ENCODE data around the gene CACNA1D. TPM values are rescaled to one million over a fixed set of nuclear protein-coding genes. Genes with fewer than 3 reads are reported as not detected.

CACNA1D gene
- total and polyA plus RNA-seq, 9 of the 15 experiments (the other 6 are each of a cell fraction or from before 2014, with no cell fraction given) = 0.29 TPM; not detected in 8

DNA sequence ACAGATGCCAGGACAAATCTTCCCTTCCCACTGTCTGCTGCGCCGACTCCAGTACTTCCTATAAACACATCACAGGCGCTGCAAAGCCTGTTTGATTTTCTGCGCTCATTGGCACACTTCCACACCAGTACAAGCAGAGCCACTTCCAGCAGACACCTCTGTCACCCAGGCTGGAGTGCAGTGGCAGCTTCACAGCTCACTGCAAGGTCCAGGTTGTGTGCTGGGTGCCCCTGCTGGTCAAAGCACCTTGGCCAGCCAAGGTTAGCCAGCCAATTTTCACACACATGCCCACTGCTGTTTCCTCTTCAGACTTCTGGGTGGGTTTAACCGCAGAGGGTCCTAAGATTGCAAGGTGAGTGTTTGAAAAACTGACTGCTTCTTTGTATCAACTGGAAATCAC is 346.9 kb downstream of the CACNA1D start:
- no peaks in the 10 kb centered on the region for H3K9me1 ChIP-seq (ENCODE audit: control insufficient read depth, insufficient read depth, low read length)
- peaks cover 0 to 15% of the 10 kb centered on the region in 2 experiments; a peak in 2 of 5 replicates for H3K27me3 ChIP-seq (ENCODE audit: control insufficient read depth in 2 of 2, insufficient read depth in 2 of 2, low read length in 2 of 2)
- no peaks in the 10 kb centered on the region for H3K79me2 ChIP-seq (ENCODE audit: control insufficient read depth, insufficient read depth, low read length)
- no peaks in the 10 kb centered on the region for H3K36me3 ChIP-seq (ENCODE audit: control insufficient read depth, insufficient read depth, low read length)
- no peak for ATAC-seq
- in situ Hi-C loops (cut with MboI) = no loop called here
- no peaks in the 10 kb centered on the region for H4K20me1 ChIP-seq (replicated peaks; ENCODE audit: control insufficient read depth, insufficient read depth, low read length)
- H3K9ac ChIP-seq (ENCODE audit: insufficient read depth in 1 of 2, low read depth in 2 of 2, low read length in 2 of 2) = no peak overlapping the region
- intact Hi-C loops (cut with micrococcal nuclease) = no loop called here
- FAIRE-seq = no peak
- TF ChIP-seq NFYB (IDR thresholded peaks at IDR 0.05; ENCODE audit: extremely low read depth, insufficient read length) (no peak), ZNF780A (CRISPR knock-in tag; IDR thresholded peaks at IDR 0.05) (no peak), KDM2B (CRISPR knock-in tag; IDR thresholded peaks at IDR 0.05) (no peak), CHD4 (IDR thresholded peaks at IDR 0.05; ENCODE audit: insufficient read depth, insufficient replicate concordance, low read depth, low read length, poor library complexity, severe bottlenecking) (no peak)
- TF ChIP-seq, protein P1, sequence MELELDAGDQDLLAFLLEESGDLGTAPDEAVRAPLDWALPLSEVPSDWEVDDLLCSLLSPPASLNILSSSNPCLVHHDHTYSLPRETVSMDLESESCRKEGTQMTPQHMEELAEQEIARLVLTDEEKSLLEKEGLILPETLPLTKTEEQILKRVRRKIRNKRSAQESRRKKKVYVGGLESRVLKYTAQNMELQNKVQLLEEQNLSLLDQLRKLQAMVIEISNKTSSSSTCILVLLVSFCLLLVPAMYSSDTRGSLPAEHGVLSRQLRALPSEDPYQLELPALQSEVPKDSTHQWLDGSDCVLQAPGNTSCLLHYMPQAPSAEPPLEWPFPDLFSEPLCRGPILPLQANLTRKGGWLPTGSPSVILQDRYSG (tag; conservative IDR thresholded peaks at IDR 0.05; ENCODE audit: low read depth) = no peak
- TF ChIP-seq, protein P2, sequence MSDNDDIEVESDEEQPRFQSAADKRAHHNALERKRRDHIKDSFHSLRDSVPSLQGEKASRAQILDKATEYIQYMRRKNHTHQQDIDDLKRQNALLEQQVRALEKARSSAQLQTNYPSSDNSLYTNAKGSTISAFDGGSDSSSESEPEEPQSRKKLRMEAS (CRISPR knock-in tag; IDR thresholded peaks at IDR 0.05) = no peak
- TF ChIP-seq, protein P3, sequence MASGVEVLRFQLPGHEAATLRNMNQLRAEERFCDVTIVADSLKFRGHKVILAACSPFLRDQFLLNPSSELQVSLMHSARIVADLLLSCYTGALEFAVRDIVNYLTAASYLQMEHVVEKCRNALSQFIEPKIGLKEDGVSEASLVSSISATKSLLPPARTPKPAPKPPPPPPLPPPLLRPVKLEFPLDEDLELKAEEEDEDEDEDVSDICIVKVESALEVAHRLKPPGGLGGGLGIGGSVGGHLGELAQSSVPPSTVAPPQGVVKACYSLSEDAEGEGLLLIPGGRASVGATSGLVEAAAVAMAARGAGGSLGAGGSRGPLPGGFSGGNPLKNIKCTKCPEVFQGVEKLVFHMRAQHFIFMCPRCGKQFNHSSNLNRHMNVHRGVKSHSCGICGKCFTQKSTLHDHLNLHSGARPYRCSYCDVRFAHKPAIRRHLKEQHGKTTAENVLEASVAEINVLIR (CRISPR knock-in tag; IDR thresholded peaks at IDR 0.05) = no peak
- DNase-seq (ENCODE audit: extremely low read depth in 1 of 4, low spot score in 3 of 4) = no peak
- no peak overlapping the region for H3K4me3 ChIP-seq
- no peak overlapping the region for H2AFZ ChIP-seq (ENCODE audit: low read depth, low read length)
- no TSS peak for BruUV-seq (replicated peaks)
- peaks cover 0 to 8% of the 10 kb centered on the region in 2 experiments; a peak in 2 of 5 replicates for H3K4me1 ChIP-seq (replicated peaks in 1 of 2; ENCODE audit: control insufficient read depth in 2 of 2, insufficient read depth in 2 of 2, low read length in 2 of 2)
- ChIA-PET CTCF (ENCODE audit: low intra/inter-chr PET ratio) (no interaction called here), POLR2A (no interaction called here)
- 21% methylated on average over 5 of the region's 5 CpGs for WGBS (ENCODE audit: insufficient coverage, low coverage, missing lambda C conversion rate)
- no peak overlapping the region for H3K4me2 ChIP-seq (ENCODE audit: insufficient read depth, low read length)
- no peak overlapping the region for H3K27ac ChIP-seq (ENCODE audit: extremely low read depth, low read depth, low read length)
- H3K9me3 ChIP-seq (replicated peaks; ENCODE audit: control insufficient read depth, insufficient read depth, low read depth, low read length) = no peaks in the 10 kb centered on the region

Data from K562 (cell line).